ENCODE measurements around the gene ACBD3.

GRCh38 chr1:226215239-226215638 lies 28.7 kb upstream of the ACBD3 start:
- TF ChIP-seq, protein P1, sequence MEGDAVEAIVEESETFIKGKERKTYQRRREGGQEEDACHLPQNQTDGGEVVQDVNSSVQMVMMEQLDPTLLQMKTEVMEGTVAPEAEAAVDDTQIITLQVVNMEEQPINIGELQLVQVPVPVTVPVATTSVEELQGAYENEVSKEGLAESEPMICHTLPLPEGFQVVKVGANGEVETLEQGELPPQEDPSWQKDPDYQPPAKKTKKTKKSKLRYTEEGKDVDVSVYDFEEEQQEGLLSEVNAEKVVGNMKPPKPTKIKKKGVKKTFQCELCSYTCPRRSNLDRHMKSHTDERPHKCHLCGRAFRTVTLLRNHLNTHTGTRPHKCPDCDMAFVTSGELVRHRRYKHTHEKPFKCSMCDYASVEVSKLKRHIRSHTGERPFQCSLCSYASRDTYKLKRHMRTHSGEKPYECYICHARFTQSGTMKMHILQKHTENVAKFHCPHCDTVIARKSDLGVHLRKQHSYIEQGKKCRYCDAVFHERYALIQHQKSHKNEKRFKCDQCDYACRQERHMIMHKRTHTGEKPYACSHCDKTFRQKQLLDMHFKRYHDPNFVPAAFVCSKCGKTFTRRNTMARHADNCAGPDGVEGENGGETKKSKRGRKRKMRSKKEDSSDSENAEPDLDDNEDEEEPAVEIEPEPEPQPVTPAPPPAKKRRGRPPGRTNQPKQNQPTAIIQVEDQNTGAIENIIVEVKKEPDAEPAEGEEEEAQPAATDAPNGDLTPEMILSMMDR (IDR thresholded peaks at IDR 0.05; ENCODE audit: borderline replicate concordance, extremely low read depth, low read length, poor library complexity, severe bottlenecking): no peak
- TF ChIP-seq EZH2 (IDR thresholded peaks at IDR 0.05; ENCODE audit: borderline replicate concordance, low read depth, low read length, severe bottlenecking): no peak
